ENCODE data around the gene TTC34.

TTC34 gene

GRCh38 chr1:2817784-2818564 lies 16.5 kb upstream of the TTC34 start:
- TF ChIP-seq CTCF (conservative IDR thresholded peaks at IDR 0.05; ENCODE audit: control insufficient read depth, insufficient read depth, low read depth, low read length), result no peak
- DNase-seq (ENCODE audit: low read depth), result no peak
- H3K4me3 ChIP-seq (ENCODE audit: control insufficient read depth, low read depth, low read length), result no peak overlapping the region

- no peak for TF ChIP-seq CTCF (conservative IDR thresholded peaks at IDR 0.05; ENCODE audit: control insufficient read depth, insufficient read depth, low read depth, low read length)
- DNase-seq (ENCODE audit: low read depth), result no peak
- no peak overlapping the region for H3K4me3 ChIP-seq (ENCODE audit: control insufficient read depth, low read depth, low read length)
Measured at GRCh38 chr1:2816786-2817185, 15.3 kb upstream of the TTC34 start.

- no peak for DNase-seq (ENCODE audit: low read depth)
- no peak for TF ChIP-seq CTCF (conservative IDR thresholded peaks at IDR 0.05; ENCODE audit: control insufficient read depth, insufficient read depth, low read depth, low read length)
- no peak overlapping the region for H3K4me3 ChIP-seq (ENCODE audit: control insufficient read depth, low read depth, low read length)
Measured at GRCh38 chr1:2815551-2815950, 14.1 kb upstream of the TTC34 start.

- H3K4me3 ChIP-seq (ENCODE audit: control insufficient read depth, low read depth, low read length), result no peak overlapping the region
- no peak for TF ChIP-seq CTCF (conservative IDR thresholded peaks at IDR 0.05; ENCODE audit: control insufficient read depth, insufficient read depth, low read depth, low read length)
- DNase-seq (ENCODE audit: low read depth), result no peak
Measured at GRCh38 chr1:2814511-2815075, 13.1 kb upstream of the TTC34 start.

- DNase-seq (ENCODE audit: low read depth), result no peak
- no peak for TF ChIP-seq CTCF (conservative IDR thresholded peaks at IDR 0.05; ENCODE audit: control insufficient read depth, insufficient read depth, low read depth, low read length)
- H3K4me3 ChIP-seq (ENCODE audit: control insufficient read depth, low read depth, low read length), result no peak overlapping the region
Measured at GRCh38 chr1:2812939-2813653, 11.6 kb upstream of the TTC34 start.

GRCh38 chr1:2812136-2812535 lies 10.6 kb upstream of the TTC34 start:
- TF ChIP-seq CTCF (conservative IDR thresholded peaks at IDR 0.05; ENCODE audit: control insufficient read depth, insufficient read depth, low read depth, low read length), result no peak
- no peak for DNase-seq (ENCODE audit: low read depth)
- no peak overlapping the region for H3K4me3 ChIP-seq (ENCODE audit: control insufficient read depth, low read depth, low read length)

Measured in fibroblast of mammary gland (primary cell).